ENCODE results near the gene APOC3.
A peak's percentile ranks its signal among the peaks of the same experiment; 100 is the strongest.

The APOC3 gene

DNA sequence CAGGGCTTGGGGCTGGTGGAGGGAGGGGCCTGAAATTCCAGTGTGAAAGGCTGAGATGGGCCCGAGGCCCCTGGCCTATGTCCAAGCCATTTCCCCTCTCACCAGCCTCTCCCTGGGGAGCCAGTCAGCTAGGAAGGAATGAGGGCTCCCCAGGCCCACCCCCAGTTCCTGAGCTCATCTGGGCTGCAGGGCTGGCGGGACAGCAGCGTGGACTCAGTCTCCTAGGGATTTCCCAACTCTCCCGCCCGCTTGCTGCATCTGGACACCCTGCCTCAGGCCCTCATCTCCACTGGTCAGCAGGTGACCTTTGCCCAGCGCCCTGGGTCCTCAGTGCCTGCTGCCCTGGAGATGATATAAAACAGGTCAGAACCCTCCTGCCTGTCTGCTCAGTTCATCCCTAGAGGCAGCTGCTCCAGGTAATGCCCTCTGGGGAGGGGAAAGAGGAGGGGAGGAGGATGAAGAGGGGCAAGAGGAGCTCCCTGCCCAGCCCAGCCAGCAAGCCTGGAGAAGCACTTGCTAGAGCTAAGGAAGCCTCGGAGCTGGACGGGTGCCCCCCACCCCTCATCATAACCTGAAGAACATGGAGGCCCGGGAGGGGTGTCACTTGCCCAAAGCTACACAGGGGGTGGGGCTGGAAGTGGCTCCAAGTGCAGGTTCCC lies at the start of gene APOC3:
APOC3 (plus strand) TSS at position 383 of the 659 bp plus-strand sequence. CDS start 676 bp downstream, outside the sequence.
- DNase-seq (ENCODE audit: low read depth), result no peak
- H3K4me3 ChIP-seq (ENCODE audit: low read length), result no peak within 1 kb of the TSS
- TF ChIP-seq CTCF (IDR thresholded peaks at IDR 0.05; ENCODE audit: insufficient read depth, low read depth, low read length, missing control alignments), result no peak

- no peak for TF ChIP-seq CTCF (IDR thresholded peaks at IDR 0.05; ENCODE audit: insufficient read depth, low read depth, low read length, missing control alignments)
- DNase-seq (ENCODE audit: low read depth), result peak; percentile 67
- H3K4me3 ChIP-seq (ENCODE audit: low read length), result no peak overlapping the region
Observed at GRCh38 chr11:116782728-116783127, 47.0 kb upstream of the APOC3 start.

DNA sequence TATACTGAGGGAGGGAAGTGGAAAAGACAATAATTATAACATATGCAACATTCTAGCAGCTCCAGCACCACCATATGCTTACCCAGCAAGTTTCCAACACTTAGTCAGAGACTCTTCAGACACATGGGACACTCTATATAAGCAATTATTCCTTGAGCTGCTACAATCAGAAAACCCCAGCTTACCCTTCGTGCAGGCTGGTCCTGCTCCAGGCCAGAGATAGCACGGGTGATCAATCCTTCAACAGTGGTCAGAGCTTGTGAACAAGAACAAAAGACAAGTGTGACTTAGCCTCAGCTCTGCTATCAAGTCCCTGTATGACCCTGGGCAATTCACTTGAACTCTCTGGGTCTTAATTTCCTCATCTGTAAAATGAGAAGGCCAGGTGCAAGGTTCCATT lies 43.4 kb upstream of the APOC3 start:
- TF ChIP-seq CTCF (IDR thresholded peaks at IDR 0.05; ENCODE audit: insufficient read depth, low read depth, low read length, missing control alignments), result no peak
- no peak overlapping the region for H3K4me3 ChIP-seq (ENCODE audit: low read length)
- no peak for DNase-seq (ENCODE audit: low read depth)

- no peak for DNase-seq (ENCODE audit: low read depth)
- peak overlapping the region; percentile 89 for H3K4me3 ChIP-seq (ENCODE audit: low read length)
- no peak for TF ChIP-seq CTCF (IDR thresholded peaks at IDR 0.05; ENCODE audit: insufficient read depth, low read depth, low read length, missing control alignments)
Observed at GRCh38 chr11:116786966-116787365, 42.7 kb upstream of the APOC3 start.

DNA sequence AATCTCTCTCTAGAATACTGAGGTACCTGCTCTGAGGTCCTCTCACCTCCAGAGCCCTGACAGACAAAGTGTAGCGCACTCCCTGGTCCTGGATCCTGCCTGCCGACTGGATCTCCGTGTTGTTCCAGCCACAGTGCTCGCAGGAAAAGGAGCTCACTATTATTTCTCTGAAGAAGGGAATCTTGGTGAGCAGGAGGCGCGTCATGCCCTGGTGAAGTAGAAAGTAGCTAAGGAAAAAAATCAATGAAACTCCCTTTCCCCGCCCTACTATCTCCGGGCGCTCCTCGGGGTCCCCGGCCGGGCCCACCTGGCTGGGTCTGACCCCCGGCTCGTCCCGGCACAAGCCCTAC lies 42.3 kb upstream of the APOC3 start:
- H3K4me3 ChIP-seq (ENCODE audit: low read length), result peak overlapping the region; percentile 89
- no peak for TF ChIP-seq CTCF (IDR thresholded peaks at IDR 0.05; ENCODE audit: insufficient read depth, low read depth, low read length, missing control alignments)
- DNase-seq (ENCODE audit: low read depth), result no peak

DNA sequence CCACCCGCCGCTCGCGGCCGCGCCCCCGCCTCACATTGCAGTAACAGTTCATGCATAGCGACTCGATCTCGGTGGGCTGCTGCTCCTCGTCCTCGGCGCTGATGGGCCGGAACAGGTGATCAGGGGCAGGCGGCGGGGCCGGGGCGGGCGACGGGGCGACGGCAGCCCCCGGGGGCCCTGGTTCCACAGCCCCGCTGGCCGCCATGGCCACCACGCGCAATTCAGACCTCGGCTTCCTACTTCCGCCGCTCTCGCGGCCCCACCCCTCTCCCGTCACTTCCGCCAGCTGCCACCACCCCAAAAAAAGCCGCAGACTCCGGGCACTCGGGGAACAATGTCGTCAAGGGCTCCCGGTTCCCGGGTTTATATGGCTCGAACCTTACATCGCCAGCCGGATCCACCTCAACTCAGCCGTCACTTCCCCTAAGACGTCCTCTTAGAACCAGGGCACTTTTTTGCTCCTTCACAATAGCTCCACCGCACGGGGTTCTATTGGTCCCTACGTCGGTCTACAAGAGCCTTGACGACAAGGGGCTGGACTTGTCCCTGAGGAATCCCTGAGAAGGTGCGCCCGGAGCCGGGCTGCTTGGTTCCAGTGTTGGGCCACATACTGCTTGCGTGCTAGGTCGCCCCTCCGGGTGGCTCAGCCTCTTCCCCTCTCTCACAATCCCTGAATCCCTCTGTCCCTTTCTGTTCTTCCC lies 41.8 kb upstream of the APOC3 start, which contains the start of gene ZPR1:
ZPR1 (minus strand) TSS at position 238 of the 701 bp plus-strand sequence; CDS start at position 205, 33 bp downstream.
- H3K4me3 ChIP-seq (ENCODE audit: low read length), result peak within 1 kb of the TSS; percentile 89
- peak; percentile 72 for DNase-seq (ENCODE audit: low read depth)
- no peak for TF ChIP-seq CTCF (IDR thresholded peaks at IDR 0.05; ENCODE audit: insufficient read depth, low read depth, low read length, missing control alignments)

Measured in epithelial cell of esophagus (primary cell).